ENCODE data around the gene UBL5. TPM values are rescaled to one million over a fixed set of nuclear protein-coding genes. Genes with fewer than 3 reads are reported as not detected.
"Not testable (repeated sequence)": the region's sequence is repeated elsewhere in the genome, so short reads cannot be mapped to it uniquely, and the experiment has no call there.

The UBL5 gene
- total and polyA plus RNA-seq, 4 donors: 142 to 503 (median 312) TPM

DNA sequence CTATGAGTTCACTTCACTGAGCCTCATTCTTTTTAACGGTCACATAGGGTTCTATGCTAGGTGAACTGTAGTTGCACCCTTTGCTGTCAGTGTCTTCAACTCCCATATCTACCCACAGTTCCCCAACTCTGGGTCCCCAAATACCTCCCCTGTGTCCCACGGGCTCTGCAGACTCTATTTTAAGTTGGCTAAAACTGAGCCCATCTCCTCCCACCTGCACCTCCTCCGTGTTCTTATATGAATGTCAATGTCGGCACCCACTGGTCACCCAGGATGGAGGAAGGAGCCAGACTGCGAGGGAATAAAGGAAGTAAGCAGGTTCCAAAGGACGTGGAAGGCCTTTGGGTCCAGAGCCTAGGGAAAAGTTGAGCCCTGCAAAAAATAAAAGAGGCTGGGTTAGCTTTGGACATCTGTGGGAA is 6.6 kb downstream of the UBL5 start:
- H3K27me3 ChIP-seq (ENCODE audit: control insufficient read depth, insufficient read depth, low read length): no peaks in the 10 kb centered on the region
- no peaks in the 10 kb centered on the region for H3K9me3 ChIP-seq (ENCODE audit: control insufficient read depth, insufficient read depth, low read length)
- peak overlapping the region; percentile 53 for H3K4me3 ChIP-seq (ENCODE audit: low read depth, low read length)
- peak overlapping the region; percentile 50 for H3K27ac ChIP-seq (ENCODE audit: low read depth, low read length)
- H3K36me3 ChIP-seq (ENCODE audit: control insufficient read depth, insufficient read depth, low read length): peaks cover 25% of the 10 kb centered on the region
- H3K4me1 ChIP-seq (ENCODE audit: control insufficient read depth, insufficient read depth, low read length): peaks cover 14% of the 10 kb centered on the region
- DNase-seq (ENCODE audit: low read depth in 4 of 6, low spot score in 6 of 6): no peak
- WGBS (ENCODE audit: insufficient coverage): 53% methylated on average over 4 of the region's 6 CpGs

DNA sequence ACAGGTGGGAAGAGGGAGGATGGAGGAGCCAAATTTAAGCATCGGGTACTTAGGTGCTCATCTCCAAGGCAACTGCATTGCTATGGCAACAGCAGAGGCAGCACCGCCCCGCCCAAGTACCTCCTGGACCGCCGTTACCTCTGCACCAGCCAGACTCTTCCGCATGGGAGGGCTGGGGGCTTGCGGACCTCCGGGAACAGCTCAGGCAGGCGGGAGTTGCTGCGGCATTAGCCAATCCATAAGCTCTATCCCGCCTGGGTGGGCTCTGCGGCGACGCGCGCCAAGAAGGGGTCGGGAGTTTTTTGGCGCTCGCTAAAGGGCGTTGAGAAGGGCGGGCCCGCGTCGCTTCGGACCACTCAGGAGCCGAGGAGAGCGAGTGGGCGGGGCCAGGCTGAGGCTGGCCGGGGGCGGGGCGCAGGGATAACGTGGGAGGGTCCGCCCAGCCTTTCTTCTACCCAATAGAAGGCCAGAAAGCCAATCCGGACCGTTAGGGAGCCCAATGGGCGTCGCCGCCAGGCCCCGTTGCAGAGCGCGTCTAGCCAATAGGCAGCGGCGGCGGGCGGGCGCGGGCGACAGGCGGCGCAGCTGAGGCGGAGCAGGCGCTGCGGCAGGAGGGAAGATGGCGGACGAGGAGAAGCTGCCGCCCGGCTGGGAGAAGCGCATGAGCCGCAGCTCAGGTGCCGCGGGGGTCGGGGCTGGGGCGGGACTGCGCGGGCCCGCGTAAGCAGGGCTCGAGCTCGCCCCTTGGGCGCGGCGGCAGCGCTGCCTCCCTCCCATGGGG is 7.2 kb downstream of the UBL5 start, which contains the start of gene PIN1:
PIN1 (plus strand) TSS at position 593 of the 781 bp plus-strand sequence; CDS start at position 620, 27 bp downstream.
- Histone ChIP-seq H3K4me1 (ENCODE audit: control insufficient read depth, insufficient read depth, low read length) (peaks cover 14% of the 10 kb centered on the region), H3K9me3 (ENCODE audit: control insufficient read depth, insufficient read depth, low read length) (no peaks in the 10 kb centered on the region), H3K36me3 (ENCODE audit: control insufficient read depth, insufficient read depth, low read length) (peaks cover 30% of the 10 kb centered on the region), H3K4me3 (ENCODE audit: low read depth, low read length) (peak within 1 kb of the TSS; percentile 65), H3K27me3 (ENCODE audit: control insufficient read depth, insufficient read depth, low read length) (no peaks in the 10 kb centered on the region), H3K27ac (ENCODE audit: low read depth, low read length) (peak within 1 kb of the TSS; percentile 50)
- peak; percentile 88 to 100 (median 98) for DNase-seq (ENCODE audit: low read depth in 4 of 6, low spot score in 6 of 6)
- under 1% methylated on average over 73 of the region's 73 CpGs for WGBS (ENCODE audit: insufficient coverage)

DNA sequence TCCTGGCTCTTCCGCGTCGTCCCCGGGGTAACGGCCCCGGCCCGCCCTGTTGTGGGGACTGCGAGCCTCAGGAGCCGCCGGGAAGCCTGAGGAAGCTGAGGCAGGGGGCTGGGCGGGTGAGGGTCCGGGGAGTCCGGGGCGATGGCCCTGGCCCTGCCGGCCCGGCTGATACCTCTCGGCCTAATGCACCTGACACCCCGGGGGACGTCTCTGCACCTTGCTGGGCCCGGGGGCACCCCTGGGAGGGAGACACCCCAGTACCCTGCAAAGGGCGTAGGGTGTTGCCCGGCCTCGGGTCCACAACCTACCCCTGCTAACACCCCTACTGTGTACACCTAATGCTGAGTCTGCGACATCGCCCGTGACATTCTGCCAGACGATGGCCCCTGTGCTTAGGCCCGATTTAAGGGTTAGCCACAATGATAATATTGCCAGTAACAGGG is 7.8 kb downstream of the UBL5 start:
- DNase-seq (ENCODE audit: low read depth in 4 of 6, low spot score in 6 of 6): no peak
- peak overlapping the region; percentile 65 for H3K4me3 ChIP-seq (ENCODE audit: low read depth, low read length)
- no peaks in the 10 kb centered on the region for H3K27me3 ChIP-seq (ENCODE audit: control insufficient read depth, insufficient read depth, low read length)
- H3K36me3 ChIP-seq (ENCODE audit: control insufficient read depth, insufficient read depth, low read length): peaks cover 34% of the 10 kb centered on the region
- no peaks in the 10 kb centered on the region for H3K9me3 ChIP-seq (ENCODE audit: control insufficient read depth, insufficient read depth, low read length)
- peaks cover 14% of the 10 kb centered on the region for H3K4me1 ChIP-seq (ENCODE audit: control insufficient read depth, insufficient read depth, low read length)
- H3K27ac ChIP-seq (ENCODE audit: low read depth, low read length): no peak overlapping the region
- 1% methylated on average over 28 of the region's 28 CpGs for WGBS (ENCODE audit: insufficient coverage)

GRCh38 chr19:9836021-9836420 is 8.3 kb downstream of the UBL5 start:
- DNase-seq (ENCODE audit: low read depth in 4 of 6, low spot score in 6 of 6): peak in 1 of 6 donors; percentile 9
- Histone ChIP-seq H3K27ac (ENCODE audit: low read depth, low read length) (no peak overlapping the region), H3K4me3 (ENCODE audit: low read depth, low read length) (peak overlapping the region; percentile 65), H3K36me3 (ENCODE audit: control insufficient read depth, insufficient read depth, low read length) (peaks cover 32% of the 10 kb centered on the region), H3K4me1 (ENCODE audit: control insufficient read depth, insufficient read depth, low read length) (peaks cover 14% of the 10 kb centered on the region), H3K9me3 (ENCODE audit: control insufficient read depth, insufficient read depth, low read length) (no peaks in the 10 kb centered on the region), H3K27me3 (ENCODE audit: control insufficient read depth, insufficient read depth, low read length) (no peaks in the 10 kb centered on the region)
- WGBS (ENCODE audit: insufficient coverage): 6% methylated on average over 3 of the region's 5 CpGs

- peaks cover 54% of the 10 kb centered on the region for H3K36me3 ChIP-seq (ENCODE audit: control insufficient read depth, insufficient read depth, low read length)
- WGBS (ENCODE audit: insufficient coverage): 91% methylated on average over 14 of the region's 15 CpGs
- DNase-seq (ENCODE audit: low read depth in 4 of 6, low spot score in 6 of 6): no peak
These were observed 10.6 kb downstream of the UBL5 start for GRCh38 chr19:9838324-9838723.

GRCh38 chr19:9839415-9839814 is 11.7 kb downstream of the UBL5 start:
- Histone ChIP-seq H3K36me3 (ENCODE audit: control insufficient read depth, insufficient read depth, low read length) (peaks cover 65% of the 10 kb centered on the region), H3K27me3 (ENCODE audit: control insufficient read depth, insufficient read depth, low read length) (no peaks in the 10 kb centered on the region), H3K4me3 (ENCODE audit: low read depth, low read length) (no peak overlapping the region), H3K27ac (ENCODE audit: low read depth, low read length) (no peak overlapping the region), H3K9me3 (ENCODE audit: control insufficient read depth, insufficient read depth, low read length) (no peaks in the 10 kb centered on the region), H3K4me1 (ENCODE audit: control insufficient read depth, insufficient read depth, low read length) (peaks cover 24% of the 10 kb centered on the region)
- 89% methylated on average over 1 of the region's 1 CpG for WGBS (ENCODE audit: insufficient coverage)
- no peak for DNase-seq (ENCODE audit: low read depth in 4 of 6, low spot score in 6 of 6)

More at GRCh38 chr19:9838324-9838723, 10.6 kb downstream of the UBL5 start:
- Histone ChIP-seq H3K27me3 (ENCODE audit: control insufficient read depth, insufficient read depth, low read length) (no peaks in the 10 kb centered on the region), H3K9me3 (ENCODE audit: control insufficient read depth, insufficient read depth, low read length) (no peaks in the 10 kb centered on the region), H3K27ac (ENCODE audit: low read depth, low read length) (no peak overlapping the region), H3K4me3 (ENCODE audit: low read depth, low read length) (no peak overlapping the region), H3K4me1 (ENCODE audit: control insufficient read depth, insufficient read depth, low read length) (peaks cover 24% of the 10 kb centered on the region)

GRCh38 chr19:9842834-9843625 is 15.3 kb downstream of the UBL5 start:
- Histone ChIP-seq H3K36me3 (ENCODE audit: control insufficient read depth, insufficient read depth, low read length) (peaks cover 92% of the 10 kb centered on the region), H3K4me3 (ENCODE audit: low read depth, low read length) (no peak overlapping the region)

DNA sequence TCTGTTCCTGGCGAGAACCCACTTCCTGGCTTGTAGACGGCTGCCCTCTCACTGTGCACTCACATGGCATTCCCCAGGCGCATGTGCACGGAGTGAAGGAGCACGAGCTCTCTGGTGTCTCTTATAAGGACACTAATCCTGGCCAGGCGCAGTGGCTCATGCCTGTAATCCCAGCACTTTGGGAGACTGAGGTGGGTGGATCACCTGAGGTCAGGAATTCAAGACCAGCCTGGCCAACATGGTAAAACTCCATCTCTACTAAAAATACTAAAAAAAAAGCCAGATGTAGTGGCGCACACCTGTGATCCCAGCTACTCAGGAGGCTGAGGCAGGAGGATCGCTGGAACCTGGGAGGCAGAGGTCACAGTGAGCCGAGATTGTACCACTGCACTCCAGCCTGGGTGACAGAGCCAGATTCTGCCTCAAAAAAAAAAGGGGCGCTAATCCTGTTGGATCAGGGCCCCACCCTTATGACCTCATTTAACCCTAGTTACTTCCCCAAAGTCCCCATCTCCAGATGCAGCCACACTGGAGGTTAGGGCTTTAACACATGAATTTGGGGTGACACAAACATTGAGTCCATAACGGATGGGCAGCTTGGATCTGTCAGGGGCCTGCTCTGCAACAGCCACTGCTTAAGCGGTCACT is 16.0 kb downstream of the UBL5 start:
- not testable (repeated sequence) for H3K9me3 ChIP-seq (ENCODE audit: control insufficient read depth, insufficient read depth, low read length); H3K4me3 ChIP-seq (ENCODE audit: low read depth, low read length); H3K27ac ChIP-seq (ENCODE audit: low read depth, low read length); H3K27me3 ChIP-seq (ENCODE audit: control insufficient read depth, insufficient read depth, low read length); DNase-seq (ENCODE audit: low read depth in 4 of 6, low spot score in 6 of 6)
- H3K36me3 ChIP-seq (ENCODE audit: control insufficient read depth, insufficient read depth, low read length): peaks cover 92% of the 10 kb centered on the region
- WGBS (ENCODE audit: insufficient coverage): 92% methylated on average over 10 of the region's 12 CpGs
- H3K4me1 ChIP-seq (ENCODE audit: control insufficient read depth, insufficient read depth, low read length): peaks cover 23% of the 10 kb centered on the region

More at GRCh38 chr19:9842834-9843625, 15.3 kb downstream of the UBL5 start:
- Histone ChIP-seq H3K27me3 (ENCODE audit: control insufficient read depth, insufficient read depth, low read length) (no peaks in the 10 kb centered on the region), H3K27ac (ENCODE audit: low read depth, low read length) (no peak overlapping the region), H3K4me1 (ENCODE audit: control insufficient read depth, insufficient read depth, low read length) (peaks cover 19% of the 10 kb centered on the region), H3K9me3 (ENCODE audit: control insufficient read depth, insufficient read depth, low read length) (no peaks in the 10 kb centered on the region)
- 84% methylated on average over 8 of the region's 9 CpGs for WGBS (ENCODE audit: insufficient coverage)
- DNase-seq (ENCODE audit: low read depth in 4 of 6, low spot score in 6 of 6): peak in 2 of 6 donors; percentile 20 to 48

- WGBS (ENCODE audit: insufficient coverage): 51% methylated on average over 13 of the region's 13 CpGs
- H3K36me3 ChIP-seq (ENCODE audit: control insufficient read depth, insufficient read depth, low read length): peaks cover 87% of the 10 kb centered on the region
- H3K4me1 ChIP-seq (ENCODE audit: control insufficient read depth, insufficient read depth, low read length): peaks cover 51% of the 10 kb centered on the region
- H3K4me3 ChIP-seq (ENCODE audit: low read depth, low read length): no peak overlapping the region
- H3K9me3 ChIP-seq (ENCODE audit: control insufficient read depth, insufficient read depth, low read length): no peaks in the 10 kb centered on the region
- H3K27me3 ChIP-seq (ENCODE audit: control insufficient read depth, insufficient read depth, low read length): no peaks in the 10 kb centered on the region
- peak in 1 of 6 donors; percentile 43 for DNase-seq (ENCODE audit: low read depth in 4 of 6, low spot score in 6 of 6)
- H3K27ac ChIP-seq (ENCODE audit: low read depth, low read length): no peak overlapping the region
These were observed 19.5 kb downstream of the UBL5 start for GRCh38 chr19:9847087-9847671.
